NB4 (cell line): ENCODE results near the gene LRMDA.

Experiments
- DNase-seq: peaks from one replicate; pipeline ENCODE4 v3.0.0; 2010; ENCODE audit warnings: low read depth
- H3K4me3 ChIP-seq: one replicate; pipeline ENCODE4 v1.5.1; 2011; ENCODE audit warnings: mild to moderate bottlenecking, low read depth, low read length, moderate library complexity
- CTCF ChIP-seq: IDR thresholded peaks from one replicate; pipeline ENCODE4 v1.5.1; 2012; ENCODE audit warnings: low read depth, low read length
- MAX ChIP-seq: IDR thresholded peaks from 2 replicates; pipeline ENCODE4 v1.6.1; 2011; ENCODE audit warnings: low read depth, low read length
- MYC ChIP-seq: IDR thresholded peaks from 2 replicates; pipeline ENCODE4 v1.6.1; 2011; ENCODE audit warnings: low read depth, low read length
- POLR2A ChIP-seq: IDR thresholded peaks from 2 replicates; pipeline ENCODE4 v1.6.1; 2011; ENCODE audit warnings: mild to moderate bottlenecking; ENCODE audit not compliant: insufficient read length; ENCODE audit errors: extremely low read depth

The LRMDA gene

GRCh38 chr10:76031099-76031498, 599.7 kb downstream of the LRMDA start:
- TF ChIP-seq MAX (no peak), CTCF (no peak), MYC (no peak), POLR2A (no peak)
- H3K4me3 ChIP-seq: no peak overlapping the region
- DNase-seq: no peak

DNA sequence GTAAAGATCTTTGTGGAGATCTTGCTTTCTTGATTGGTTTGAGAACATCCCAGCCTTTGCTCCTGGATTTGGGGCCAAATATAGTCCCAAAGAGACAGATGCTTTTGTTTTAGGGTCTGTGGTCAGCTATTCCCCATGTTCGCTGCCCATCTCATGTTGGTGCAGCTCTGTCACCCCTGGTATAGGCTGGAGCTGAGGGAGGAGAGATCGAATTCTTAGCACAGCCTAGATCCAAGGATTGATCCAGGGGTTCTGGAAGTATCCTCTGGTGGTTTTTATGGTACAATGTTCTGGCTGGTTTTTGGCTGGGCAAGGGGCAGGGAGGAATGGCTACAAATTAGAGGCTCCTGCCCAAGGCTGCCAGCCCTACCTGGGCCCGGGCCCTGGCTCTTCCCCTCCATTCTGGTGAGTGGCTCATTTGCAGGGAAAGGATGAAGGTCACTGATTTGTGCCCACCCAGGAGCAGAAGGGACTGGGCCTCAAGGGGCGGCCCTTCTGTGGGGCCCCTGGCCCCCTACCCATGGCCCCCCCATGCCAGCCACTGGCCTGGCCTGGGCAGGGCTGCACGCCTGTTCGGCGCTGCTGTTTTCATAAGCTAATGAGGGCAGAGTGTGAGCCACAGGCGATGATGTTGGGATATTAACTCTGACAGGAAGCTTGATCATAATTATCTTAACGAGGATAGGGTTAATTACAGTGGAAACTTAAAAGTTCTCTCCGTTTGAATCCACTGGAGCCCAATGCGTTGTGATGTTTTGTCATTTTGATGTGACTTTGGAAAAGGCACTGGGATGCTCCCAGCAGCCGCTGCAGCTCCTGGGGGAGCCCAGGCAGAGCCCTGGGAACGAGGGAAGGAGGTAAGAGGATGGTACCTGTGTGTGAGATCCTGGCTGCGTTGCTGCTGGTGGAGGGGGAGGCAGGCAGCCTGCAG, 600.6 kb downstream of the LRMDA start:
- no peak for DNase-seq
- H3K4me3 ChIP-seq: no peak overlapping the region
- no peak for TF ChIP-seq POLR2A
- no peak for TF ChIP-seq MAX
- no peak for TF ChIP-seq CTCF
- no peak for TF ChIP-seq MYC

- H3K4me3 ChIP-seq: no peak overlapping the region
- no peak for DNase-seq
- no peak for TF ChIP-seq POLR2A
- TF ChIP-seq CTCF: no peak
- TF ChIP-seq MAX: no peak
- TF ChIP-seq MYC: no peak
Measured at GRCh38 chr10:76032700-76033039, 601.2 kb downstream of the LRMDA start.

GRCh38 chr10:76033457-76034196, 602.2 kb downstream of the LRMDA start:
- DNase-seq: peak; percentile 39
- H3K4me3 ChIP-seq: no peak overlapping the region
- TF ChIP-seq MYC (no peak), MAX (no peak), POLR2A (no peak), CTCF (no peak)

- TF ChIP-seq MAX (no peak), POLR2A (no peak), MYC (no peak), CTCF (no peak)
- no peak overlapping the region for H3K4me3 ChIP-seq
- no peak for DNase-seq
Measured at GRCh38 chr10:76034353-76035205, 603.2 kb downstream of the LRMDA start.
